HepG2 (cell line): ENCODE measurements around the gene SINHCAF. TPM values are rescaled to one million over a fixed set of nuclear protein-coding genes. Genes with fewer than 3 reads are reported as not detected.
A peak's percentile ranks its signal among the peaks of the same experiment; 100 is the strongest.

ENCODE experiments used
- CEBPG ChIP-seq: IDR thresholded peaks from 2 replicates; pipeline ENCODE4 v1.6.1; 2016
- CTCF ChIP-seq: sonication (generic); formaldehyde crosslinking; IDR thresholded peaks from 2 replicates; pipeline ENCODE4 v1.5.0; 2020; ENCODE audit warnings: mild to moderate bottlenecking, missing genetic modification reagents, moderate library complexity
- EP300 ChIP-seq, 3 experiments: sonication (generic) in 1 of 3; formaldehyde crosslinking in 1 of 3; IDR thresholded peaks; 2 replicates each; pipeline versions ENCODE4 v1.5.1 to v1.6.1; 2011 to 2020; ENCODE audit warnings: low read depth in 2 of 3, low read length in 2 of 3, borderline replicate concordance in 1 of 3, improper control_type of control experiment in 1 of 3, mild to moderate bottlenecking in 1 of 3, missing genetic modification reagents in 1 of 3, moderate library complexity in 1 of 3
- FLYWCH1 ChIP-seq: sonication (generic); formaldehyde crosslinking; IDR thresholded peaks from 2 replicates; pipeline ENCODE4 v1.8.1; 2023; ENCODE audit warnings: mild to moderate bottlenecking, missing genetic modification reagents
- RERE ChIP-seq: IDR thresholded peaks from 2 replicates; pipeline ENCODE4 v1.6.1; 2016; ENCODE audit warnings: low read depth, missing genetic modification reagents, missing compliant biosample characterization
- SNAPC4 ChIP-seq: sonication (generic); formaldehyde crosslinking; IDR thresholded peaks from 2 replicates; pipeline ENCODE4 v1.4.0; 2020; ENCODE audit warnings: mild to moderate bottlenecking, missing genetic modification reagents
- SP1 ChIP-seq, 2 experiments: fragments of 450-650 bp in 1 of 2; sonication (generic) in 1 of 2; formaldehyde crosslinking in 1 of 2; IDR thresholded peaks; 2 replicates each; pipeline versions ENCODE4 v1.4.0 to v1.6.1; 2016 to 2020; ENCODE audit warnings: missing genetic modification reagents in 1 of 2
- WIZ ChIP-seq: sonication (generic); formaldehyde crosslinking; IDR thresholded peaks from 2 replicates; pipeline ENCODE4 v1.5.1; 2020; ENCODE audit warnings: mild to moderate bottlenecking, missing genetic modification reagents
- ZMYM4 ChIP-seq: sonication (generic); formaldehyde crosslinking; IDR thresholded peaks from 2 replicates; pipeline ENCODE4 v1.8.1; 2023; ENCODE audit warnings: mild to moderate bottlenecking, missing genetic modification reagents
- ZNF18 ChIP-seq: sonication (generic); formaldehyde crosslinking; IDR thresholded peaks from 2 replicates; pipeline ENCODE4 v1.8.0; 2022; ENCODE audit warnings: mild to moderate bottlenecking, missing genetic modification reagents; ENCODE audit not compliant: insufficient replicate concordance
- ZNF225 ChIP-seq: sonication (generic); formaldehyde crosslinking; IDR thresholded peaks from 2 replicates; pipeline ENCODE4 v1.4.0; 2020; ENCODE audit warnings: mild to moderate bottlenecking, missing genetic modification reagents
- ZNF546 ChIP-seq: sonication (generic); formaldehyde crosslinking; conservative IDR thresholded peaks from 2 replicates; pipeline ENCODE4 v1.8.1; 2023; ENCODE audit warnings: mild to moderate bottlenecking, missing genetic modification reagents
- polyA plus RNA-seq, 8 experiments: library from polyadenylated mRNA; depleted of rRNA in 3 of 8; stranded (reverse) in 7 of 8; unstranded in 1 of 8; fragments of >200 nt; fragmentation: Illumina TruSeq in 4 of 8; extraction: Trizol in 4 of 8; gene quantifications; 2 replicates each; pipeline versions ENCODE4 v1.2.1 to v1.2.3, GENCODE V29; 2011 to 2016; ENCODE audit warnings: low read depth in 4 of 8, missing spikeins in 1 of 8, mixed read lengths in 1 of 8; ENCODE audit not compliant: insufficient read depth in 1 of 8
- total RNA-seq, 5 experiments: library from RNA; depleted of rRNA; stranded (reverse); fragments of >200 nt; fragmentation: Illumina TruSeq; extraction: Trizol; gene quantifications; 2 replicates each; pipeline ENCODE4 v1.2.3, GENCODE V29; 2016; ENCODE audit warnings: low read depth in 1 of 5

SINHCAF gene
- total and polyA plus RNA-seq, 2 of the 13 experiments (the other 11 are each of a cell fraction or from before 2014, with no cell fraction given) = 54.6 to 97.8 TPM

- TF ChIP-seq ZMYM4 (CRISPR knock-in tag) = peak; percentile 38; the same call in 1 of the 2 replicates
- TF ChIP-seq SP1 (IDR thresholded peaks at IDR 0.05) = no peak
- no peak for TF ChIP-seq SP1 (CRISPR knock-in tag; IDR thresholded peaks at IDR 0.05)
- 0 out of 2 replicates have a peak, but pooled peaks have one; percentile 44 for TF ChIP-seq ZNF225 (CRISPR knock-in tag)
- TF ChIP-seq ZNF546 = no peak
- TF ChIP-seq FLYWCH1 (CRISPR knock-in tag) = no peak
- TF ChIP-seq CEBPG (CRISPR knock-in tag) = 0 out of 2 replicates have a peak, but pooled peaks have one; percentile 10
- TF ChIP-seq ZNF18 = peak; percentile 40
- peak; percentile 78; the same call in 1 of the 2 replicates for TF ChIP-seq SNAPC4 (CRISPR knock-in tag)
- TF ChIP-seq WIZ (CRISPR knock-in tag) = no peak
- TF ChIP-seq EP300 (IDR thresholded peaks at IDR 0.05; ENCODE audit: low read depth in 2 of 2, low read length in 2 of 2) = no peak
- TF ChIP-seq EP300 (CRISPR knock-in tag; IDR thresholded peaks at IDR 0.05; ENCODE audit: borderline replicate concordance) = no peak
- peak; percentile 28; the same call in 1 of the 2 replicates for TF ChIP-seq CTCF
- TF ChIP-seq RERE (CRISPR knock-in tag) = 0 out of 2 replicates have a peak, but pooled peaks have one; percentile 22
Observed at GRCh38 chr12:31324845-31325523, 966 bp downstream of the SINHCAF start (continued).
